Tibial nerve (tissue), 4 donors: ENCODE data around the gene RRAGD.

Experiments used
- CTCF ChIP-seq, 5 experiments: fragments of 200-600 bp in 3 of 5; fragments of 450-650 bp in 2 of 5; sonication (generic) in 3 of 5; IDR thresholded peaks; one replicate each; pipeline ENCODE4 v1.5.1; 2016 to 2019; ENCODE audit warnings: antibody characterized with exemption in 5 of 5, mild to moderate bottlenecking in 3 of 5, moderate library complexity in 2 of 5
- EP300 ChIP-seq, 2 donors: sonication (generic); formaldehyde crosslinking; IDR thresholded peaks; one replicate each; pipeline ENCODE4 v1.6.1; 2017; ENCODE audit warnings: antibody characterized with exemption in 2 of 2, mild to moderate bottlenecking in 1 of 2
- POLR2A ChIP-seq, 2 donors: fragments of 450-650 bp; IDR thresholded peaks; one replicate each; pipeline ENCODE4 v1.6.1; 2017; ENCODE audit warnings: antibody characterized with exemption in 2 of 2, mild to moderate bottlenecking in 2 of 2, moderate library complexity in 2 of 2

GRCh38 chr6:89347825-89348224 is 64.2 kb downstream of the RRAGD start:
- TF ChIP-seq CTCF (IDR thresholded peaks at IDR 0.05) (no peak), POLR2A (IDR thresholded peaks at IDR 0.05) (no peak), EP300 (IDR thresholded peaks at IDR 0.05) (no peak)
